ENCODE data around the gene PPP2R5B. TPM values are rescaled to one million over a fixed set of nuclear protein-coding genes. Genes with fewer than 3 reads are reported as not detected.

The PPP2R5B gene
- total RNA-seq, 1 experiment from 2014 or later, result 8.7 TPM

- TF ChIP-seq, protein P1, sequence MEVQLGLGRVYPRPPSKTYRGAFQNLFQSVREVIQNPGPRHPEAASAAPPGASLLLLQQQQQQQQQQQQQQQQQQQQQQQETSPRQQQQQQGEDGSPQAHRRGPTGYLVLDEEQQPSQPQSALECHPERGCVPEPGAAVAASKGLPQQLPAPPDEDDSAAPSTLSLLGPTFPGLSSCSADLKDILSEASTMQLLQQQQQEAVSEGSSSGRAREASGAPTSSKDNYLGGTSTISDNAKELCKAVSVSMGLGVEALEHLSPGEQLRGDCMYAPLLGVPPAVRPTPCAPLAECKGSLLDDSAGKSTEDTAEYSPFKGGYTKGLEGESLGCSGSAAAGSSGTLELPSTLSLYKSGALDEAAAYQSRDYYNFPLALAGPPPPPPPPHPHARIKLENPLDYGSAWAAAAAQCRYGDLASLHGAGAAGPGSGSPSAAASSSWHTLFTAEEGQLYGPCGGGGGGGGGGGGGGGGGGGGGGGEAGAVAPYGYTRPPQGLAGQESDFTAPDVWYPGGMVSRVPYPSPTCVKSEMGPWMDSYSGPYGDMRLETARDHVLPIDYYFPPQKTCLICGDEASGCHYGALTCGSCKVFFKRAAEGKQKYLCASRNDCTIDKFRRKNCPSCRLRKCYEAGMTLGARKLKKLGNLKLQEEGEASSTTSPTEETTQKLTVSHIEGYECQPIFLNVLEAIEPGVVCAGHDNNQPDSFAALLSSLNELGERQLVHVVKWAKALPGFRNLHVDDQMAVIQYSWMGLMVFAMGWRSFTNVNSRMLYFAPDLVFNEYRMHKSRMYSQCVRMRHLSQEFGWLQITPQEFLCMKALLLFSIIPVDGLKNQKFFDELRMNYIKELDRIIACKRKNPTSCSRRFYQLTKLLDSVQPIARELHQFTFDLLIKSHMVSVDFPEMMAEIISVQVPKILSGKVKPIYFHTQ (CRISPR knock-in tag; IDR thresholded peaks at IDR 0.05), result no peak
- TF ChIP-seq SMAD4 (CRISPR knock-in tag; IDR thresholded peaks at IDR 0.05), result no peak
- no peak for TF ChIP-seq ZNF423 (CRISPR knock-in tag; IDR thresholded peaks at IDR 0.05)
- TF ChIP-seq FOXK1 (CRISPR knock-in tag; IDR thresholded peaks at IDR 0.05), result peak; percentile 67; the same call in 1 of the 2 replicates
- no peak for TF ChIP-seq ARID4B (CRISPR knock-in tag; IDR thresholded peaks at IDR 0.05; ENCODE audit: borderline replicate concordance)
- no peak for TF ChIP-seq ZNF396 (CRISPR knock-in tag; IDR thresholded peaks at IDR 0.05; ENCODE audit: borderline replicate concordance)
- TF ChIP-seq JUN (CRISPR knock-in tag; IDR thresholded peaks at IDR 0.05), result peak; percentile 54; the same call in 1 of the 2 replicates
- no peak for TF ChIP-seq GTF2I (CRISPR knock-in tag; conservative IDR thresholded peaks at IDR 0.05)
- no peak for TF ChIP-seq PRDM15 (CRISPR knock-in tag; IDR thresholded peaks at IDR 0.05)
- TF ChIP-seq ATF1 (CRISPR knock-in tag; IDR thresholded peaks at IDR 0.05), result no peak
- no peak for TF ChIP-seq ZNF317 (CRISPR knock-in tag; IDR thresholded peaks at IDR 0.05; ENCODE audit: borderline replicate concordance, low read depth)
- peak; percentile 41; the same call in 1 of the 2 replicates for TF ChIP-seq RELA (CRISPR knock-in tag; IDR thresholded peaks at IDR 0.05; ENCODE audit: borderline replicate concordance)
- no peak for TF ChIP-seq ZNF263 (CRISPR knock-in tag; IDR thresholded peaks at IDR 0.05; ENCODE audit: low read depth)
- TF ChIP-seq, protein P2, sequence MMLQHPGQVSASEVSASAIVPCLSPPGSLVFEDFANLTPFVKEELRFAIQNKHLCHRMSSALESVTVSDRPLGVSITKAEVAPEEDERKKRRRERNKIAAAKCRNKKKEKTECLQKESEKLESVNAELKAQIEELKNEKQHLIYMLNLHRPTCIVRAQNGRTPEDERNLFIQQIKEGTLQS (CRISPR knock-in tag; conservative IDR thresholded peaks at IDR 0.05), result no peak
- TF ChIP-seq JAZF1 (CRISPR knock-in tag; IDR thresholded peaks at IDR 0.05), result no peak
- no peak for TF ChIP-seq MYBL2 (CRISPR knock-in tag; IDR thresholded peaks at IDR 0.05)
- TF ChIP-seq, protein P3, sequence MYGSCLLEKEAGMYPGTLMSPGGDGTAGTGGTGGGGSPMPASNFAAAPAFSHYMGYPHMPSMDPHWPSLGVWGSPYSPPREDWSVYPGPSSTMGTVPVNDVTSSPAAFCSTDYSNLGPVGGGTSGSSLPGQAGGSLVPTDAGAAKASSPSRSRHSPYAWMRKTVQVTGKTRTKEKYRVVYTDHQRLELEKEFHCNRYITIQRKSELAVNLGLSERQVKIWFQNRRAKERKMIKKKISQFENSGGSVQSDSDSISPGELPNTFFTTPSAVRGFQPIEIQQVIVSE (CRISPR knock-in tag; IDR thresholded peaks at IDR 0.05; ENCODE audit: borderline replicate concordance), result no peak
- TF ChIP-seq FOXP1 (CRISPR knock-in tag; IDR thresholded peaks at IDR 0.05; ENCODE audit: borderline replicate concordance), result no peak
- TF ChIP-seq, protein P4, sequence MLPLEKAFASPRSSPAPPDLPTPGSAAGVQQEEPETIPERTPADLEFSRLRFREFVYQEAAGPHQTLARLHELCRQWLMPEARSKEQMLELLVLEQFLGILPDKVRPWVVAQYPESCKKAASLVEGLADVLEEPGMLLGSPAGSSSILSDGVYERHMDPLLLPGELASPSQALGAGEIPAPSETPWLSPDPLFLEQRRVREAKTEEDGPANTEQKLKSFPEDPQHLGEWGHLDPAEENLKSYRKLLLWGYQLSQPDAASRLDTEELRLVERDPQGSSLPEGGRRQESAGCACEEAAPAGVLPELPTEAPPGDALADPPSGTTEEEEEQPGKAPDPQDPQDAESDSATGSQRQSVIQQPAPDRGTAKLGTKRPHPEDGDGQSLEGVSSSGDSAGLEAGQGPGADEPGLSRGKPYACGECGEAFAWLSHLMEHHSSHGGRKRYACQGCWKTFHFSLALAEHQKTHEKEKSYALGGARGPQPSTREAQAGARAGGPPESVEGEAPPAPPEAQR (CRISPR knock-in tag; IDR thresholded peaks at IDR 0.05), result no peak
- no peak for TF ChIP-seq ATF2 (CRISPR knock-in tag; IDR thresholded peaks at IDR 0.05; ENCODE audit: borderline replicate concordance, low read depth)
- TF ChIP-seq SOX15 (CRISPR knock-in tag; IDR thresholded peaks at IDR 0.05), result no peak
Observed at GRCh38 chr11:64923944-64924909, at the start of gene PPP2R5B (continued).
